Measurements from ENCODE around the gene SYCE3. TPM values are rescaled to one million over a fixed set of nuclear protein-coding genes. Genes with fewer than 3 reads are reported as not detected.

Gene SYCE3
- total RNA-seq, 1 donor from 2014 or later = not detected

GRCh38 chr22:50572965-50573364 lies 10.2 kb upstream of the SYCE3 start:
- H3K36me3 ChIP-seq = no peaks in the 10 kb centered on the region
- intact Hi-C loops (cut with DNase I) = no loop called here
- H3K4me1 ChIP-seq = peaks cover 4% of the 10 kb centered on the region
- H3K27me3 ChIP-seq = no peaks in the 10 kb centered on the region
- TF ChIP-seq CTCF (IDR thresholded peaks at IDR 0.05) = no peak
- H3K9me3 ChIP-seq = no peaks in the 10 kb centered on the region
- H3K27ac ChIP-seq = no peak overlapping the region
- DNase-seq = no peak
- no peak for ATAC-seq
- no peak overlapping the region for H3K4me3 ChIP-seq

GRCh38 chr22:50571264-50572175 lies 8.8 kb upstream of the SYCE3 start:
- Histone ChIP-seq H3K27me3 (no peaks in the 10 kb centered on the region), H3K4me1 (no peaks in the 10 kb centered on the region), H3K27ac (no peak overlapping the region), H3K36me3 (no peaks in the 10 kb centered on the region), H3K9me3 (no peaks in the 10 kb centered on the region), H3K4me3 (no peak overlapping the region)
- ATAC-seq (no peak), DNase-seq (no peak)
- intact Hi-C loops (cut with DNase I) = no loop called here
- no peak for TF ChIP-seq CTCF (IDR thresholded peaks at IDR 0.05)

GRCh38 chr22:50570861-50571260 lies 8.1 kb upstream of the SYCE3 start:
- Histone ChIP-seq H3K27ac (no peak overlapping the region), H3K4me1 (no peaks in the 10 kb centered on the region), H3K36me3 (no peaks in the 10 kb centered on the region), H3K9me3 (no peaks in the 10 kb centered on the region), H3K27me3 (no peaks in the 10 kb centered on the region), H3K4me3 (no peak overlapping the region)
- intact Hi-C loops (cut with DNase I) = no loop called here
- ATAC-seq (no peak), DNase-seq (no peak)
- TF ChIP-seq CTCF (IDR thresholded peaks at IDR 0.05) = no peak

GRCh38 chr22:50569896-50570535 lies 7.3 kb upstream of the SYCE3 start:
- ATAC-seq (no peak), DNase-seq (no peak)
- intact Hi-C loops (cut with DNase I) = no loop called here
- Histone ChIP-seq H3K27ac (no peak overlapping the region), H3K4me3 (no peak overlapping the region), H3K27me3 (no peaks in the 10 kb centered on the region), H3K36me3 (no peaks in the 10 kb centered on the region), H3K9me3 (no peaks in the 10 kb centered on the region), H3K4me1 (no peaks in the 10 kb centered on the region)
- TF ChIP-seq CTCF (IDR thresholded peaks at IDR 0.05) = no peak

- no peak overlapping the region for H3K4me3 ChIP-seq
- TF ChIP-seq CTCF (IDR thresholded peaks at IDR 0.05) = no peak
- H3K36me3 ChIP-seq = no peaks in the 10 kb centered on the region
- H3K9me3 ChIP-seq = no peaks in the 10 kb centered on the region
- no peaks in the 10 kb centered on the region for H3K27me3 ChIP-seq
- ATAC-seq (no peak), DNase-seq (no peak)
- no peak overlapping the region for H3K27ac ChIP-seq
- no peaks in the 10 kb centered on the region for H3K4me1 ChIP-seq
- intact Hi-C loops (cut with DNase I) = no loop called here
Observed at GRCh38 chr22:50569041-50569459, 6.3 kb upstream of the SYCE3 start.

All from upper lobe of right lung (tissue), 1 donor.